Chondrocyte (in vitro differentiated cells): Measurements from ENCODE around the gene GEMIN8. TPM values are rescaled to one million over a fixed set of nuclear protein-coding genes. Genes with fewer than 3 reads are reported as not detected.

ENCODE experiments used
- DNase-seq: peaks from one replicate; pipeline ENCODE4 v3.0.0; 2021; ENCODE audit warnings: mixed read lengths, low spot score
- H3K27ac Mint-ChIP-seq: one replicate; pipeline ENCODE4 v1.8.0; 2021; ENCODE audit warnings: mild to moderate bottlenecking, moderate library complexity, mixed read lengths; ENCODE audit not compliant: unreplicated experiment
- H3K27me3 Mint-ChIP-seq: 2 replicates; pipeline ENCODE4 v1.8.0; 2021; ENCODE audit warnings: low read depth, mixed read lengths
- H3K36me3 Mint-ChIP-seq: 2 replicates; pipeline ENCODE4 v1.8.0; 2021; ENCODE audit warnings: low read depth, mixed read lengths
- H3K4me1 Mint-ChIP-seq: 2 replicates; pipeline ENCODE4 v1.8.0; 2021; ENCODE audit warnings: low read depth, mild to moderate bottlenecking, mixed read lengths
- H3K4me3 Mint-ChIP-seq: one replicate; pipeline ENCODE4 v1.8.0; 2021; ENCODE audit warnings: mild to moderate bottlenecking, moderate library complexity, mixed read lengths; ENCODE audit not compliant: unreplicated experiment
- H3K9me3 Mint-ChIP-seq: 2 replicates; pipeline ENCODE4 v1.8.0; 2021; ENCODE audit warnings: low read depth, mixed read lengths
- CTCF ChIP-seq: fragments of 200-600 bp; sonication (generic); IDR thresholded peaks from 2 replicates; pipeline ENCODE4 v1.5.0; 2021; ENCODE audit warnings: antibody characterized with exemption, mild to moderate bottlenecking, moderate library complexity
- total RNA-seq: library from RNA; stranded (reverse); gene quantifications from 3 replicates; pipeline ENCODE4 v1.2.1, GENCODE V29; 2021

The GEMIN8 gene
- total RNA-seq, 1 donor from 2014 or later, result 12.7 TPM

GRCh38 chrX:14043209-14043608 lies 13.5 kb upstream of the GEMIN8 start:
- peaks cover 3% of the 10 kb centered on the region for H3K9me3 Mint-ChIP-seq
- peaks cover 8% of the 10 kb centered on the region for H3K27me3 Mint-ChIP-seq
- DNase-seq, result no peak
- no peak for TF ChIP-seq CTCF
- no peaks in the 10 kb centered on the region for H3K4me1 Mint-ChIP-seq
- H3K4me3 Mint-ChIP-seq, result no peak overlapping the region
- H3K27ac Mint-ChIP-seq, result no peak overlapping the region
- no peaks in the 10 kb centered on the region for H3K36me3 Mint-ChIP-seq

GRCh38 chrX:14039344-14039743 lies 9.7 kb upstream of the GEMIN8 start:
- Mint-ChIP-seq H3K4me1 (no peaks in the 10 kb centered on the region), H3K4me3 (no peak overlapping the region), H3K27ac (no peak overlapping the region), H3K27me3 (peaks cover 10% of the 10 kb centered on the region), H3K36me3 (no peaks in the 10 kb centered on the region), H3K9me3 (peaks cover 14% of the 10 kb centered on the region)
- no peak for DNase-seq
- TF ChIP-seq CTCF, result peak; percentile 86

- Mint-ChIP-seq H3K4me1 (no peaks in the 10 kb centered on the region), H3K27me3 (peaks cover 10% of the 10 kb centered on the region), H3K27ac (no peak overlapping the region), H3K9me3 (peaks cover 14% of the 10 kb centered on the region), H3K36me3 (no peaks in the 10 kb centered on the region), H3K4me3 (no peak overlapping the region)
- no peak for DNase-seq
- TF ChIP-seq CTCF, result no peak
Measured at GRCh38 chrX:14038375-14039085, 8.8 kb upstream of the GEMIN8 start.

GRCh38 chrX:14032406-14032805 lies 2.7 kb upstream of the GEMIN8 start:
- Mint-ChIP-seq H3K4me1 (peaks cover 23% of the 10 kb centered on the region), H3K27ac (peak overlapping the region; percentile 50), H3K4me3 (no peak overlapping the region), H3K36me3 (no peaks in the 10 kb centered on the region), H3K27me3 (peaks cover 3% of the 10 kb centered on the region), H3K9me3 (peaks cover 14% of the 10 kb centered on the region)
- peak; percentile 90 for TF ChIP-seq CTCF
- DNase-seq, result no peak

- Mint-ChIP-seq H3K4me1 (peaks cover 30% of the 10 kb centered on the region), H3K27me3 (no peaks in the 10 kb centered on the region), H3K4me3 (peak overlapping the region; percentile 85), H3K36me3 (no peaks in the 10 kb centered on the region), H3K9me3 (no peaks in the 10 kb centered on the region), H3K27ac (peak overlapping the region; percentile 99)
- no peak for TF ChIP-seq CTCF
- no peak for DNase-seq
Measured at GRCh38 chrX:14030174-14030530, 460 bp upstream of the GEMIN8 start.
